ENCODE measurements around the gene CHP2.
"Not testable (repeated sequence)": the region's sequence is repeated elsewhere in the genome, so short reads cannot be mapped to it uniquely, and the experiment has no call there.

CHP2 gene

DNA sequence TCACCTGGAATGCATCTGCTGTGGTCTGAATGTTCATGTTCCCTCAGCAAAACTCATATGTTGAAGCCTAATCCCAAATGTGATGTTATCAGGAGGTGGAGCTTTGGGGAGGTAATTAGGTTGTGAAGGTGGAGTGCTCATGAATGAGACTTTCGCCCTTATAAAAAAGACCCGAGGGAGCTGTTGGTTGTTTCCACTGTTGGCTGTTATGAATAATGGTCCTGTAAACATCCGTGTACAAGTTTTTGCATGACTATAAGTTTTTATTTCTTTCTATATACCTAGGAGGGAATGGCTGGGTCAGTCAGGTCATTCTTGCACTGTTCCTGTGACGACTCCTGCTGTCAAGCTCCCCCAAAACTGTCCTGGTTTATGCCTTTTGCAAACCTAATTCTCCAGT is 9.6 kb upstream of the CHP2 start:
- DNase-seq (ENCODE audit: low spot score), result no peak

DNA sequence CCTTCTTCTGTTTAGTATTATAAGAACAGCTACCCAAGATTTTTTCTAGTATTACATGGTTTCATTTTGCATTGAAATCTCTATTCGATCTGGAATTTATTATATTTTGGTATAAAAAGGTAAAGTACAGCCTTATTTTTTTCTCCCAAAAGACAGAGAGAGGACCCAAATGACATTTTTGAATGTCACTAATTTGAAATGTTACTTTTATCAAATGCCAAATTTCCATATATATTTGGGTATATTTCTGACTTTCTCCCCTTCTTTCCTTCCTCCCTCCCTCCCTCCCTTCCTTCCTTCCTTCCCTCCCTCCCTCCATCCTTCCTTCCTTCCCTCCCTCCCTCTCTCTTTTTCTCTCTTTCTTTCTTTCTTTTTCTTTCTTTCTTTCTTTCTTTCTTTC is 6.2 kb upstream of the CHP2 start:
- DNase-seq (ENCODE audit: low spot score), result no peak

DNA sequence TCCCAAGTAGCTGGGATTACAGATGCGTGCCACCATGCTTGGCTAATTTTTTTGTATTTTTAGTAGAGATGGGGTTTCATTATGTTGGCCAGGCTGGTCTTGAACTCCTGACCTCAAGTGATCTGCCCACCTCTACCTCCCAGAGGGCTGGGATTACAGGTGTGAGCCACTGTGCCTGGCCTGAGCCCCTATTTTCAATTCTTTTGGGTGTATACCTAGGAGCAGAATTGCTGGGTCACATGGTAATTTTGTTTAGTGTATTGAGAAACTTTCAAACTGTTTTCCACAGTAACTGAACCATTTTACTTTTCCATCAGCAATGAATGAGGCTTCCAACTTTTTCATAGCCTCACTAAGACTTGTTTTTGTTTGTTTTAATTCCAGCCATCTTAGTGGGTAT is 3.8 kb upstream of the CHP2 start:
- not testable (repeated sequence) for DNase-seq (ENCODE audit: low spot score)

DNA sequence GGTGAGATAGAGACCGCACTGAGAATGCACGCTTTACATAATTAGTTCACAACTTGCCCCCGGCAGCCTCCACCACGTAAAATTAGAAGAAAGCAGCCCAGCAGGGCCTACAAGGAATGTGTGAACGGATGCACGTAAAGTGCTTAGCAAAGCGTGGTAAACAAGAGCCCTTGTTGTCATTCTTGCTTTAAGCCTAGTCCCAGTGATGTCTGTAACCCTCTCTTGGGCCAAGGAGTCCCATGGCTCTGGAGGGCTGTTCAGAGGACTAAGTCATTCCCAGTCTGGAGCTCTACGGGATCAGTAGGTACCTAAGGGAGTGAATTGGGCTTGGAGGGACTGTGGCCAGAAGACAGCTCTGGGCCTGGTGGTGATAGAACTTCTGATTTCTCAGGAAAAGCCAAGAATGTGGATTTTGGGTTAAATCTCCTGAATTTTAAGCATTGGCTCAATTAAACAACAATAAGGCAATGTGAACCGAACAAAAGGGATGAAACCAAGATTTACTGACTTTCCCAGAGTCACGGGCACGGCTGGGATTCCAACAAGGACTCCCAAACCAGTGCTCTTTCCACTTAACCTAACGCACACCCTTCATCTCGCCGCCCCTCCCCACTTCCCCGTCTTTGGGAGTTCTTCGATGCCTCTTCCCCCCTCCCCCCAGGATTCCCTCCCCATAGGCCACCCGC is 775 bp upstream of the CHP2 start:
- DNase-seq (ENCODE audit: low spot score), result no peak

DNA sequence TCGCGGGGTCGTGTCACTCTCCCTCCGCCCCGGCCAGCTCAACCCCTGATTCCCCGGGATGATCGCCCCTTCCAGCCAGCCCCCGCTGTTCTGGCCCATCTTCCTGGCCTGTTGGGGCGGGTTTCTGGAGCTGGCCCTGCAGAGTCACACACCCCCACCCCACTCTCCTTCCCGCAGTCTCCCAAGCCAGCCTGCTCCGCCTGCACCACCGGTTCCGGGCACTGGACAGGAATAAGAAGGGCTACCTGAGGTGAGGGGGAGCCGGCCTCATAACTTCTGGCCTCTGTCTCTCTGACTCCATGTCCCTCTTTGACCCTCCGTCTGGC is 621 bp downstream of the CHP2 start:
- no peak for DNase-seq (ENCODE audit: low spot score)

DNA sequence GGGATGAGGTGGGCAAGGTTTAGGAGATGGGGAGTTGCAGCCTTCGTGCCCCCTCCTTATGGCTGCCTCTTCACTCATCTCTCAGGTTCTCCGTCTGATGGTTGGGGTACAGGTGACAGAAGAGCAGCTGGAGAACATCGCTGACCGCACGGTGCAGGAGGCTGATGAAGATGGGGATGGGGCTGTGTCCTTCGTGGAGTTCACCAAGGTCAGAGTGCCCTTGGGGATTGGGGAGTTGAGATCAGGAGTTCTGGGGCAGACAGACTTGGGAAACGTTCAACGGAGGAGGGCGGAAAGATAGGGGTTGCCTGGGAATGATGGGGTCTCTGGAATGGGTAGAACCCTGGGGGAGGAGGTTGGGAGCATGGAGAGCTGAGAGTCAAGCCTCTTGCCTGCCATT is 2.3 kb downstream of the CHP2 start:
- no peak for DNase-seq (ENCODE audit: low spot score)

DNA sequence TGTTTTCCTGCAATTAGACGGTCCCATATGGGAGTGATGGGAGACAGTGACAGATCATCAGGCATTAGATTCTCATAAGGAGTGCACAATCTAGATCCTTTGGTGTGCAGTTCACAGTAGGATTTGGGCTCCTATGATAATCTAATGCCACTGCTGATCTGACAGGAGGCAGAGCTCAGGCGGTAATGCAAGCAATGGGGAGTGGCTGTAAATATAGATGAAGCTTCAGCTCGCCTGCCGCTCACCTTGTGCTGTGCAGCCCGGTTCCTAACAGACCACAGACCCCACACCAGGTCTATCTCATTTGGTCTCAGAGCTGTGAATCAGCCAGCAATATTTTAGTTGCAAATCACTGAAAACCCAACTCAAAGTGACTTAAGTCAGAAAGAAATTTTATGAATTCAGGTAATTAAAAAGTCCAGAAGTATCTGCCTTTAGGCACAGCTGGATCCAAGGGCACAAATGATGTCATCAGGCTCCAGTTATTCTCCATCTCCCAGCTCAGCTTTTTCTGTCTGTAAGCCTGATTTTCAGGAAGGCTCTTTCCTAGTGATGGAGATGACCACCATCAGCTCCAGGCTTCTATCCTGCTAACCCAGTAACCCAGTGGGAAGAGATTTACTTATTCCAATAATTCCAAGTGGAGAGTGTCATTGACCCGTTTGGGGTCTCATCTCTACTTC is 3.3 kb downstream of the CHP2 start:
- no peak for DNase-seq (ENCODE audit: low spot score)

DNA sequence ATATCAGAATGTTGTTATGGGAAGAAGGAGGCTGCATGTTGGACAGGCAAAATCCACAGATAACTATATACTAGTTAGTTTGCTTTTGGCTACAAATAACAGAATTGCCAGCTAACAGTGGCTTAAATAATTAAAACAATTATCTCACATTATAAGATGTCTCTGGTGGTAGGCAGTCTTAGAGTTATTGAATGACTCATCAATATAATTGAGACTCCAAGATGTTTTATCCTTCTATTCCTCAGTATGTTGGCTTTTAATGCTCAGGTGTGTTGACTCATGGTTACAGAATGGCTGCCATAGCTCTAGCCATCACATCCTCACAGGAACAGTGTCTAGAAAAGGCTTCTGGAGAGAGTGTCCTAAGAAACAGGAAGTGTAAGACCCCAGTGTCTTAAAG is 11.1 kb downstream of the CHP2 start:
- DNase-seq (ENCODE audit: low spot score), result no peak

DNA sequence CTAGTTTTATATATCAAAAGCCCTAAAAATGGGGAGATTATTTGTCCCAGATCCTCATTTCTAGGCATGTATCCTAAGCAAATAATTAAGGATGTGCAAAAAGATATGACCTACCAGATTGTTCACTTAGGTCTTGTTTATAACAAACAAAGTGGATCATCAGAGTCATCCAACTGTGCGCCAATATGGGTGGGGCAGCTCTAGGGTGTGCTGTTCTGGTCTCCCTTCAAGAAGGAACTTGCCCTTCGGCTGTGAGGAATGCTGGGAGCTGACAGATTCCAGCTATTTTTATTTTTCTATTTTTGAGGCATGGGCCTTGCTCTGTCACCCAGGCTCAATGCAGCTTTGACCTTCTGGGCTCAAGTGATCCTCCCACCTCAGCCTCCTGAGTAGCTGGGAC is 13.8 kb downstream of the CHP2 start:
- no peak for DNase-seq (ENCODE audit: low spot score)

DNA sequence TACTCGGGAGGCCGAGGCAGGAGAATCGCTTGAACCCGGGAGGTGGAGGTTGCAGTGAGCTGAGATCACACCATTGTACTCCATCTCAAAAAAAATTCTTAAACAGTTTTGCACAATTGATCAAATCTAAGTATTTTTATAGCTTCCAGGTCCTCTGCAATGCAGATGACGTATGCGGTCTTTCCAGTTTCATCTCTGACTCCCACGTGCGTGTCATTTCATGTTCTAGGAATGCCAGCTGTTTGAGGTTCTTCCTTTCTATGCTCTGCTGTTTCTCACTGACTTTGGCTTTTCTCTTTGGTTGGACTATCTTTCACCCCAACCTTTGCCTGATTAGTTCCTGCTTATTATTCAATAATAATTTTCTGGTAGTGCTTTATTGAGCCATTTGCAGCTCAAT is 16.2 kb downstream of the CHP2 start:
- no peak for DNase-seq (ENCODE audit: low spot score)

DNA sequence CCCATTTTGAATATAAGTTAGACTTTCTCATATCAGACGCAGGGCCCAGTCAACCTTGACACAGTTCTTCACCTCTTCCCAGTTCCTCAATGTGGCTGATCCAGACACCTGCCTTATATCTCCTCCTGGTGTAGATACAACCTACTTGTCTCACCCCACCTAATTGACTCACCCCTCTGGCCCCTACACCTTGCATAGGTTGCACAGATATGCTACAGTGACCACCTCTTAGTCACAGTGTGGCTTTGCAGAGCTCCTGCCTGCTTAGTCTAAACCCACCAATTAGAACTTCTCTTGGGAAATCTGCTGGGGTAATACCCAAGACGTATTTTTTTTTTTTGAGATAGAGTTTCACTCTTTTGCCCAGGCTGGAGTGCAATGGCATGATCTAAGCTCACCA is 16.8 kb downstream of the CHP2 start:
- no peak for DNase-seq (ENCODE audit: low spot score)

DNA sequence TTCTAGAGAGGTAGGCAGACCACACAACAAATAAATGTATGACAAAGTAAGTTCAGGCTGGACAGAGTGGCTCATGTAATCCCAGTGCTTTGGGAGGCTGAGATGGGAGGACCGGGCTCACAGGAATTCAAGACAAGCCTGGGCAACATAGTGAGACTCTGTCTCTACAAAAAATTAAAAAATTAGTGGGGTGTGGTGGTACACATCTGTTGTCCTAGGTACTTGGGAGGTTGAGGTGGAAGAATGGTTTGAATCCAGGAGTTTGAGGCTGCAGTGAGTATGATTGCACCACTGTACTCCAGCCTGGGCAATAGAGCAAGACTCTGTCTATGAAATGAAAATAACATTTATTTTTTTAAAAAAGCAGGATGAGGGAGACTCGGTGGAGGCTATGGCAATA is 18.5 kb downstream of the CHP2 start:
- DNase-seq (ENCODE audit: low spot score), result no peak

DNA sequence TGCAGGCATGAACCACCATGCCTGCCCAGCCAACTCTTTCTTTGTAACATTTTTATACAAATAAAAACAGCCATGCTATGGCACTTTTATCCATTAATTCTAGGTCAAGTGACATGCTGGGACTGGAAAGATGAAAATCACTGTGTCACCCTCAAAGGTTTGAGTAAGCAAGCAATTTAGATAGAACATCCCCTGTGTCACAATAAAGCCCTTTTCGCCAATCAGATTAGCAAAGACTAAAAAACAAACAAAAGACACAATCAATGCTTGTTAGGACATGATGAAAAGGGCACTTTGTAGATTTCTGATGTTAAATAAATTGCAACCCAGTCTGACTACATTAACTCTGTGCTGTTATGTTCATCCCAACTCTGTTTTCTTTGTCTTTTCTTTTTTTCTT is 26.4 kb downstream of the CHP2 start:
- DNase-seq (ENCODE audit: low spot score), result no peak

DNA sequence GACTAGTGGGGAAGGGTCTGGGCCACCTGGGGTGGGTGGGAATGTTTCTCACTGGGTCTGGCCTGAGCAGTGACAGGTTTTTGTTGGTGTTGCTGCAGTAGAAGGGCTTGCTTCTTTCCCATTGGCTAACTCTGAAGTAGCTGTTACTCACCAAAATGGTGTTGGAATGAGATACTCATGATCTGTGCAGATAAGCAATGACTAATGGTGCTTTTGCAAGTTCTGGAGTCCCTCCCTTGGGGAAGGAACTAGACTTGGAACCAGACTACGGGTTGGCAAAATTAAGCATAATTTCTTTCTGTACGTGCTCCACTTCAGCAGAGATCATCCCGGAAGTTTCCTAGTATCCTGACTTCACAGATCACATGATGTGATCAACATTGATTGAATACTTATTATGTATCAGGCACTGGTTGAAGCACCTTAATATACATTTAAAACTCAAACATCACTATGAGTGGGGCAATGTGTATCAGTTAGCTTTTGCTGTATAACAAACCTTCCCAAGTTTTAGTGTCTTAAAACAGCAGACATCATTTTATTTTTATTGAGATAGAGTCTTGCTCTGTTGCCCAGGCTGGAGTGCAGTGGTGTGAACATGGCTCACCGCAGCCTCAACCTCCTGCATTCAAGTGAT is 30.1 kb downstream of the CHP2 start:
- DNase-seq (ENCODE audit: low spot score), result no peak

DNA sequence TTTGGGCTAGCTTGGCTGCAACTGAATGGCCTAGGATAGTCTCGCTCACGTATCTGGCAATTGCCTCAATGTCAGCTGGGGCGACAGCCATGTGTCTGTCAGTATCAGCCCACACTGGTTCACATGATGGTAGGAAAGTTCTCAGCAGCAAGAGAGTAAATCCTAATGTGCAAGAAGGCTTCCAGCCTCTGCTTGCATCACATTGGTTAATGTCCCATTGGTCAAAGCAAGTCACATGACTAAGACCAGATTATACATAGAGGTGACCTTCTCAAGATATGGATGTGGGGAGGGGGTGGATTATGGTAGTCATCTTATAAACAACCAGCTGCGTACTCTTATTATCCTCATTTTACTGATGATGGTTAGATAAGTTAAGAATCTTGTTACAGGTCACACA is 31.0 kb downstream of the CHP2 start:
- no peak for DNase-seq (ENCODE audit: low spot score)

DNA sequence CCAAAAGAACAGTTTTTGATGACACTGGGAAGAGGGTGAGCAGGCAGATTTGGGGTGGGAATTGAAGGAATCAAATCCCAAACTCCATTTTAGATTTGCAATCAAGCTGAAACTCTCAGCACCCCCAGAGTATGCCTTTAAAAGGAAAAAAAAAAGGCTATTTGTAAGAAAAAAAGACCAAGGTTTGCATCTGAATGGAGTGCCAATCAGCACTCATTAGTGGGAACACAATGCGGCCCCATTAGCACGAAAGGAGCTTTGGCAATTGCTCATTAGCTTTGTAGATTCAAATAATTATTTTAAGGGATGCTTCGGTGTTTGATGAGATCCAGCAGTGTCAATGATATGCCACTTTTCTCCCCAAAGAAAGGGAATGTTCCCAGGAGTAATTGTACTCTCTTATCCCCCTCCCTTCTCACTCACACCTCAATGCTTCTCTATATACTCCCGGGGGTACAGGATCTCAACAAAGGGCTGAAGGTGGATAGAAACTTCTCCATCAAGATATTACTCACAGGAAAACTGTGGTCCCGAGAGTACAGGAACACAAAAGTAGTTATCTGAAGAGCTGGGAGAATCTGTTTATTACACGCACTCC is 32.2 kb downstream of the CHP2 start:
- DNase-seq (ENCODE audit: low spot score), result no peak

DNA sequence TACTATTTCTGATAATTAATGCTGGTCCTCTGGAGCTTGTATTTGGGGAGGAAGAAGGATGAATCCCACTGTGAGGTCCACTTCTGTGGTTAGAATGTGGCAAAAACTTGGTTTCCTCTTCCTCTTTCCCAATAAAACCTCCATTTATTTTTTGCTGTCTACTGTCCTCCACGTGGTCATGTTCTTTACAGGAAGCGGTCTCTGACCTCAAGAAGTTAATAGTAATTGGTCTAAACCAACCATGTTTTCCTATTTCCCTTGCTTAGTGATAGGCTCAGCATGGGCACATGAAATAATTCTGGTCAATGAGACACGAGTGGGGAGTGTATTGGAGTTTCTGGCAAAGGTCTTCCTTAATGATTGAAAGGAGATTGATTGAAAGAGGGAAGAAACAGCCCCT is 33.9 kb downstream of the CHP2 start:
- DNase-seq (ENCODE audit: low spot score), result no peak

DNA sequence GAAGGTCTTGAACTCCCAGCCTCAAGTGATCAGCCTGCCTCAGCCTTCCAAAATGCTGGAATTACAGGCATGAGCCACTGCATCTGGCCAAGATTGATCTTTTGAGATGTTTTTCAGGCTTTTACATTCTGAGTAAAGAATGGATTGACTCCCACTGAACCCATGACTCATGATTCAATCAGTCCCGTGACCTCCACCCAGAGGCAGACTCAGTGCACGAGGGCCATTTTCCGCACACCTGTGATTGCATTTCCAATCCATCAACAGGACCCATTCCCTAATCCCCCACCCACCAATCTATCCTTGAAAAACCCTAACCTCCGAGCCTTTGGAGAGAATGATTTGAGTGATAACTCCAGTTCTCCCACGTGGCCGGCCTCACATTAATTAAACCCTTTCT is 40.6 kb downstream of the CHP2 start:
- DNase-seq (ENCODE audit: low spot score), result no peak

DNA sequence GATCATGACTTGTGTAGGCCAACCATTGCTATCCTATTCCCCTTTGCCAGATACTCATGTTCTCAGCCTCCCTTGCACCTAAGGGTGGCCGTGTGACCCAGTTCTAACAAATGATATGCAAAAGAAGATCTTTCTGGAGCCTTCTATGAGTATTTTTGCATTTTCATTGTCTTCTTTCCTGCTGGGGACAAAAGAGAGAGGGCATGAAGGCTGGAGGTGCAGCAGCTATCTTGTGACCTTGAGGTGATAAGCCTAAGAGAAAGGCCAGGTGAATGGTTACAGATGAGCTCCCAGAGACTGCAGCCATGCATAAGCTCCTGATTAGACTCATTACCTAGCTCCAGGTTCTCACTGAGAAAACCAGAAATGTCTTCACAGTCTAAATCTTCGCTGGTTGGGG is 42.1 kb downstream of the CHP2 start:
- DNase-seq (ENCODE audit: low spot score), result no peak

DNA sequence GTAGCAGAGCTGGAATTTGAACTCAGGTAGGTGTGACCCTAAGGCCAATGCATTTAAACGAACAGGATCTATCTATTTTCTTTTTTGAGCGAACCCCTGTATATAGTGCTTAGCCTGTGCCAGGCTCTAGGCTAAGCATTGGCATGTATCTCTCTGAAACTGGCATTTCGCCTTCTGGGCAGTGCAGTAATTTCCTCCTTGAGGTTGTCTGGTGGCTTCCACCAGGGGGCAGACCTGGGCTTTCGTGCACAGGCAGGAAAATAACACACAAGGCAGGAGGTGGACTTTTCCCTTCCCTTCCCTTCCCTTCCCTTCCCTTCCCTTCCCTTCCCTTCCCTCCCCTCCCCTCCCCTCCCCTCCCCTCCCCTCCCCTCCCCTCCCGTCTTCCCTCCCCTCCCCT is 46.6 kb downstream of the CHP2 start:
- DNase-seq (ENCODE audit: low spot score), result no peak

DNA sequence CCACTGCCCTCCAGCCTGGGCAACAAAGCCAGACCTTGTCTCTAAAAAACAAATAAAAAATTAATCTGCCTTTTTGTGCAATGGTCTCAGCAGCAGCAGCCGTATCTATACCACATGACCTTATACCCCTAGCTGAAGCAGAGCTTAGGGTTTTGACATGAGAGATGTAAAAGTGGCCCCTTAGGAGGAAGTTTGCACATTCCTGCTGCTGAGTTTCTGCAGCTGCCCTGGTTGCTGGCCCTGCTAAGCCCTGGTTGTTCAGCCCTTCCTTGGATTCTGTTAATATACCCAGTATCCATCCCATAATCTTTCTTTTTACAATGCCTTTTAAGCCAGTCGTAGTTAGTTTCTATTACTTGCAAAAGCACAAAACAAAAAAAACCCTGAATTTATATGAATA is 48.0 kb downstream of the CHP2 start:
- no peak for DNase-seq (ENCODE audit: low spot score)

DNA sequence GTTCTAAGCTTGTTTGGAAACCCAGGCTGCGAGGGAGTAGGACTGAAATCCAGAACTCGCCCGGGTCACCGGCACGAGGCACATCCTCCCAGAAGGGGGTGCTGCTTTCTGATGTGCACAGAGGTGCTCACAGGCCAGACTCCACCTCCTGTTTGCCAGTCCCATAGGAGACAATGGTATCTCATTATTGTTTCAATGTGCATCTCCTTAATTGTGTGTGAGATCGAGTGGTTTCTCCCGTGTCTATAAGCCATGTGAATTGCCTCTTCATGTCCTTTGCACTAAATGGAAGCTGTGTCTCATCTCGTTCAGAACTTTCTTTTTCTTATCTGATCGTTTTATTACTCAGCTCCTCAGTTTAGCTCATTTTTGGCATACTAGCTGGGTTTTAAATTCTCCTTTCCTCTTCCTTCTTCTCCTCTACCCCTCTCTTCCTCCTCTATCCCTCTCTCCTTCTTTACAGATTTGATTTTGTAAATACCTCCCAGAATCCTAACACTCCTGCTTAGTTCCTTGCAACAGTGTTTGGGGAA is 48.8 kb downstream of the CHP2 start:
- DNase-seq (ENCODE audit: low spot score), result no peak

DNA sequence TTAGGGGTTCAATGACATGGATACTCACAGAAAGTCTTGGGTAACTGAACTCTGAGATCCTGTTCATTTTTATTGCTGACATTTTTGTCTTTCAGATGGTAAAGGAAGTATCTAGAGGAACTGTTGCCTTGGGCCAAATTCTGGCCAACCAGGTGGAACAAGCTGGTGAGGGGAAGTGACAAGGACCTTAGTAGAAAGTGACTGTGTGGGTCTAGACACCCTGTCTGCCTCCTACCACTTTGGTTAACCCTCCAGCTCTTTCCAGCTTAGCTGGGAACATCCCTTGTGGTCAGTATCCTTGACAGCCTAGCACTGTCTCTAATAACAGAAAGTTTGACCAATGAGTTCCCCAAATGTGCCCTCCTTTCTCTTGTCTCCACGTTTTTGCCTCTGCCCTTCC is 52.2 kb downstream of the CHP2 start:
- DNase-seq (ENCODE audit: low spot score), result no peak

All from left forelimb (tissue), 1 donor.